ENCODE measurements around the gene LGR5. TPM values are rescaled to one million over a fixed set of nuclear protein-coding genes. Genes with fewer than 3 reads are reported as not detected.

Gene LGR5
- total and polyA plus RNA-seq, 2 of the 8 experiments (the other 6 are each of a cell fraction or from before 2014, with no cell fraction given), result 0.08 to 0.19 TPM

DNA sequence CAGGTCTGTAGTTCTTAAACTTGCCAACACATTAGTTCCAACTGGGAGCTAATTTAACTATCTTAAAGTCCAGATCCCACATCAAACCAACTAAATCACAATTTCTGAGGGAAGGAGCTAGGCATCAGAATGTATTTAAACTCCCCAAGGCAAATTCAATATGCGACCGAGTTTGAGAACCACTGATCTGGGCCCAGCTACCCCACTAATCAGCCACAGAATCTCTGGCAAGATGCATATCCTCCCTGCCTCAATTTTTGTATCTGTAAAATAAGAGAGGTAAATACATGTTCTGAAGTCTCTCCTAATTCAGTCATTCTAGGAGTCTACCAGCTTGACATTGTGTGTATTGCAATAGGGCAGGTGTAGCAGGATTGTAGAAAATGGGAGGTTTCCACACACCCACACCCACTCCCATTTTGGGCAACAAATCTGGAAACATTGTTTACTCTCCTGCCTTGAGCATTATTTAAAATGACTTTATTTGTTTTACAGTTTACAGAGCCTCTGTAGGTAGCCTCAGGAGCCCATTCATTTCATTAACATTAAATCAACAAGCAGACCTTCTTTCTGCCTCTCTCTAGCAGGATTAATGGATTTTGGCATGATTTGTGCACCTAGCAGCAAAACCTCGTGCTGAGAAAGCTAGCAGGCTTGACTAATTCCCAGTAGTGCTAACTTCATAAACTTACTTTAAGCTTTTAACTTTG lies 15.6 kb downstream of the LGR5 start (continued):
- TF ChIP-seq, protein P1, sequence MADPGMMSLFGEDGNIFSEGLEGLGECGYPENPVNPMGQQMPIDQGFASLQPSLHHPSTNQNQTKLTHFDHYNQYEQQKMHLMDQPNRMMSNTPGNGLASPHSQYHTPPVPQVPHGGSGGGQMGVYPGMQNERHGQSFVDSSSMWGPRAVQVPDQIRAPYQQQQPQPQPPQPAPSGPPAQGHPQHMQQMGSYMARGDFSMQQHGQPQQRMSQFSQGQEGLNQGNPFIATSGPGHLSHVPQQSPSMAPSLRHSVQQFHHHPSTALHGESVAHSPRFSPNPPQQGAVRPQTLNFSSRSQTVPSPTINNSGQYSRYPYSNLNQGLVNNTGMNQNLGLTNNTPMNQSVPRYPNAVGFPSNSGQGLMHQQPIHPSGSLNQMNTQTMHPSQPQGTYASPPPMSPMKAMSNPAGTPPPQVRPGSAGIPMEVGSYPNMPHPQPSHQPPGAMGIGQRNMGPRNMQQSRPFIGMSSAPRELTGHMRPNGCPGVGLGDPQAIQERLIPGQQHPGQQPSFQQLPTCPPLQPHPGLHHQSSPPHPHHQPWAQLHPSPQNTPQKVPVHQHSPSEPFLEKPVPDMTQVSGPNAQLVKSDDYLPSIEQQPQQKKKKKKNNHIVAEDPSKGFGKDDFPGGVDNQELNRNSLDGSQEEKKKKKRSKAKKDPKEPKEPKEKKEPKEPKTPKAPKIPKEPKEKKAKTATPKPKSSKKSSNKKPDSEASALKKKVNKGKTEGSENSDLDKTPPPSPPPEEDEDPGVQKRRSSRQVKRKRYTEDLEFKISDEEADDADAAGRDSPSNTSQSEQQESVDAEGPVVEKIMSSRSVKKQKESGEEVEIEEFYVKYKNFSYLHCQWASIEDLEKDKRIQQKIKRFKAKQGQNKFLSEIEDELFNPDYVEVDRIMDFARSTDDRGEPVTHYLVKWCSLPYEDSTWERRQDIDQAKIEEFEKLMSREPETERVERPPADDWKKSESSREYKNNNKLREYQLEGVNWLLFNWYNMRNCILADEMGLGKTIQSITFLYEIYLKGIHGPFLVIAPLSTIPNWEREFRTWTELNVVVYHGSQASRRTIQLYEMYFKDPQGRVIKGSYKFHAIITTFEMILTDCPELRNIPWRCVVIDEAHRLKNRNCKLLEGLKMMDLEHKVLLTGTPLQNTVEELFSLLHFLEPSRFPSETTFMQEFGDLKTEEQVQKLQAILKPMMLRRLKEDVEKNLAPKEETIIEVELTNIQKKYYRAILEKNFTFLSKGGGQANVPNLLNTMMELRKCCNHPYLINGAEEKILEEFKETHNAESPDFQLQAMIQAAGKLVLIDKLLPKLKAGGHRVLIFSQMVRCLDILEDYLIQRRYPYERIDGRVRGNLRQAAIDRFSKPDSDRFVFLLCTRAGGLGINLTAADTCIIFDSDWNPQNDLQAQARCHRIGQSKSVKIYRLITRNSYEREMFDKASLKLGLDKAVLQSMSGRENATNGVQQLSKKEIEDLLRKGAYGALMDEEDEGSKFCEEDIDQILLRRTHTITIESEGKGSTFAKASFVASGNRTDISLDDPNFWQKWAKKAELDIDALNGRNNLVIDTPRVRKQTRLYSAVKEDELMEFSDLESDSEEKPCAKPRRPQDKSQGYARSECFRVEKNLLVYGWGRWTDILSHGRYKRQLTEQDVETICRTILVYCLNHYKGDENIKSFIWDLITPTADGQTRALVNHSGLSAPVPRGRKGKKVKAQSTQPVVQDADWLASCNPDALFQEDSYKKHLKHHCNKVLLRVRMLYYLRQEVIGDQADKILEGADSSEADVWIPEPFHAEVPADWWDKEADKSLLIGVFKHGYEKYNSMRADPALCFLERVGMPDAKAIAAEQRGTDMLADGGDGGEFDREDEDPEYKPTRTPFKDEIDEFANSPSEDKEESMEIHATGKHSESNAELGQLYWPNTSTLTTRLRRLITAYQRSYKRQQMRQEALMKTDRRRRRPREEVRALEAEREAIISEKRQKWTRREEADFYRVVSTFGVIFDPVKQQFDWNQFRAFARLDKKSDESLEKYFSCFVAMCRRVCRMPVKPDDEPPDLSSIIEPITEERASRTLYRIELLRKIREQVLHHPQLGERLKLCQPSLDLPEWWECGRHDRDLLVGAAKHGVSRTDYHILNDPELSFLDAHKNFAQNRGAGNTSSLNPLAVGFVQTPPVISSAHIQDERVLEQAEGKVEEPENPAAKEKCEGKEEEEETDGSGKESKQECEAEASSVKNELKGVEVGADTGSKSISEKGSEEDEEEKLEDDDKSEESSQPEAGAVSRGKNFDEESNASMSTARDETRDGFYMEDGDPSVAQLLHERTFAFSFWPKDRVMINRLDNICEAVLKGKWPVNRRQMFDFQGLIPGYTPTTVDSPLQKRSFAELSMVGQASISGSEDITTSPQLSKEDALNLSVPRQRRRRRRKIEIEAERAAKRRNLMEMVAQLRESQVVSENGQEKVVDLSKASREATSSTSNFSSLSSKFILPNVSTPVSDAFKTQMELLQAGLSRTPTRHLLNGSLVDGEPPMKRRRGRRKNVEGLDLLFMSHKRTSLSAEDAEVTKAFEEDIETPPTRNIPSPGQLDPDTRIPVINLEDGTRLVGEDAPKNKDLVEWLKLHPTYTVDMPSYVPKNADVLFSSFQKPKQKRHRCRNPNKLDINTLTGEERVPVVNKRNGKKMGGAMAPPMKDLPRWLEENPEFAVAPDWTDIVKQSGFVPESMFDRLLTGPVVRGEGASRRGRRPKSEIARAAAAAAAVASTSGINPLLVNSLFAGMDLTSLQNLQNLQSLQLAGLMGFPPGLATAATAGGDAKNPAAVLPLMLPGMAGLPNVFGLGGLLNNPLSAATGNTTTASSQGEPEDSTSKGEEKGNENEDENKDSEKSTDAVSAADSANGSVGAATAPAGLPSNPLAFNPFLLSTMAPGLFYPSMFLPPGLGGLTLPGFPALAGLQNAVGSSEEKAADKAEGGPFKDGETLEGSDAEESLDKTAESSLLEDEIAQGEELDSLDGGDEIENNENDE (IDR thresholded peaks at IDR 0.05; ENCODE audit: insufficient replicate concordance, low read length), result no peak
- TF ChIP-seq GABPA (IDR thresholded peaks at IDR 0.05; ENCODE audit: borderline replicate concordance, insufficient read depth, low read length) (no peak), RBBP5 (IDR thresholded peaks at IDR 0.05; ENCODE audit: borderline replicate concordance, low read depth, low read length) (no peak), HDAC2 (IDR thresholded peaks at IDR 0.05; ENCODE audit: borderline replicate concordance in 1 of 2, low read depth in 2 of 2, low read length in 2 of 2) (no peak), KDM5A (IDR thresholded peaks at IDR 0.05; ENCODE audit: low read length) (no peak), SRF (IDR thresholded peaks at IDR 0.05; ENCODE audit: low read depth, low read length) (no peak), TCF12 (IDR thresholded peaks at IDR 0.05; ENCODE audit: low read depth, low read length) (no peak), PHF8 (conservative IDR thresholded peaks at IDR 0.05; ENCODE audit: low read depth, low read length) (no peak), KDM1A (IDR thresholded peaks at IDR 0.05; ENCODE audit: borderline replicate concordance, low read length) (no peak)
